DOHH2 (cell line): Measurements from ENCODE around the gene SH3RF3.

Source experiments
- CTCF ChIP-seq: fragments of 200-600 bp; sonication (generic); IDR thresholded peaks from one replicate; pipeline ENCODE4 v1.5.1; 2014; ENCODE audit warnings: antibody characterized with exemption, mild to moderate bottlenecking, low read depth, low read length; ENCODE audit not compliant: poor library complexity, severe bottlenecking
- EZH2phosphoT487 ChIP-seq: fragments of 200-600 bp; sonication (generic); IDR thresholded peaks from 2 replicates; pipeline ENCODE4 v1.6.1; 2017; ENCODE audit warnings: borderline replicate concordance, mild to moderate bottlenecking, antibody characterized with exemption, low read length, moderate library complexity, mixed read lengths

GRCh38 chr2:109087055-109087663 lies 41.8 kb upstream of the SH3RF3 start:
- no peak for TF ChIP-seq CTCF
- TF ChIP-seq EZH2phosphoT487: no peak
